GM18951 (cell line): ENCODE results near the gene LRRC71.

Experiments
- POLR2A ChIP-seq: IDR thresholded peaks from 4 replicates; pipeline ENCODE4 v1.6.1; 2011; ENCODE audit warnings: mild to moderate bottlenecking; ENCODE audit not compliant: insufficient read length, insufficient read depth; ENCODE audit errors: extremely low read depth
- in situ Hi-C: fragments of 300-500 bp; cut with MboI; formaldehyde crosslinking; loops from one replicate; pipeline ENCODE4 v1.12.0; 2022; ENCODE audit warnings: low sequenced_read_pairs, mixed read lengths, inconsistent platforms; ENCODE audit not compliant: unreplicated experiment

Gene LRRC71

DNA sequence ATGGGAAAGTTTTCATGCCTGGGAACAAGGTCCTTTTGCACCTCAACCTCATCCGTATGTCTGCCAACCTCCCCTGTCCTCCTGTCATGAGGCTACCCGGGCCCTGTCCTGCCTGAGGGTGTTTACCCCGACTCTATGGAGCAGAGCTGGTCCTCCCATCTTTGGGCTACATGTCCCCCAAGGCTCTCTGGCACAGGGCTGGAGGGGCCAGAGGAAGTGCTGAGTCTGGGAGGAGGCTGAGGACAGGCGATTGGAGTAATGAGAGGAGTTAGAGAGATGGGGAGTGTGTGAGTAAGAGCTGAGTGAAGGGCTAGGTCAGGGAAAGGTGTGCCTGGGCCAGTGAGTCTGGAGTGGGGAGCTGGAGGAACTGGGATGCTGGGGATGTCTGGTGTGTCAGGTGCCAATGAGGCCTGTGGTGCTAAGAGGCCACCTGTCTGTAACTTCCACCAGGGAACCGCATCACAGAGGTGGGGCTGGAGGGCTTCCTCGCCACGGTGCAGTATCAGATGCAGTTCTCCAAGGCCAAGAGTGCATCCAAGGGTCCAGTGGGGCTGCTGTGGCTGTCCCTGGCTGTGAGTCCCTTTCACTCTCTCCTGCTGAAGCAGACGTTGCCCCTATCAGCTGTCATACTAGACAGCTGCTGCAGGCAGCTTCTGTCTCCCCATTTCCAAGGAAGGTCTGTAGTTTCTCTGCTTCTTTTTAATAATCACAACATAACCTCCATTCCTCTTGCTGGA lies 11.7 kb downstream of the LRRC71 start:
- no peak for TF ChIP-seq POLR2A
- in situ Hi-C loops: no loop called here

GRCh38 chr1:156933136-156933535 lies 12.7 kb downstream of the LRRC71 start:
- no peak for TF ChIP-seq POLR2A
- in situ Hi-C loops: no loop called here

DNA sequence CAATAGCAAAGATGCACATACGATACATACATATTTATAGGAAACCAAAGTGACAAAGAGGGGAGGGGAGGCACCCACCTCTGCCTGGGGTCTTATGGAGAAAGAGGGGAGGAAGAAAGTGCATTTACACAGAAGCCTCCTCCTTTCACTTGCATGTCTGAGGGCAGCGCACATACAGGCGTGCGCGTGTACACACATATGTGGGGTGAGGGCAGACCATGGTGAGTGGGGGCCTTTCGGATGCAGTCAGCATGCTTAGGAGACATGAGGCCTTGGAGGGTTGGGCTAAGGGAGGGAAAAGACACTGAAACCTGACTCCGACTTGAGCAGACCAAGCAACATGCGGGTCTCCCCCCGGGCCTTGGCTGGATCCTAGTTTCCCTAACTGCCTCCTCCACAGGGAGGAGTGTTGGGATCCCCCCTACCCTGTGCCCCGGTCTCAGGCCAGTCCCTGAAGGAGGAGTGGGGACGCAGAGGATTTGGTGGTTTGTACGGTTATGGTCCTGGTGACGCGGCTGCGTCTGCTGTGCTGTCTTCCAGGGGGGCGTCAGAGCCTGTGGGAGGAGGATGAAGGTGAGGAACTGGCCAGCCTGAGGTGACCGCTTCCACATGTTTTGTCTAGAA lies 15.2 kb downstream of the LRRC71 start:
- in situ Hi-C loops: no loop called here

GRCh38 chr1:156936191-156936590 lies 15.8 kb downstream of the LRRC71 start:
- in situ Hi-C loops: no loop called here
- no peak for TF ChIP-seq POLR2A

More for the DNA sequence above, 15.2 kb downstream of the LRRC71 start:
- no peak for TF ChIP-seq POLR2A

DNA sequence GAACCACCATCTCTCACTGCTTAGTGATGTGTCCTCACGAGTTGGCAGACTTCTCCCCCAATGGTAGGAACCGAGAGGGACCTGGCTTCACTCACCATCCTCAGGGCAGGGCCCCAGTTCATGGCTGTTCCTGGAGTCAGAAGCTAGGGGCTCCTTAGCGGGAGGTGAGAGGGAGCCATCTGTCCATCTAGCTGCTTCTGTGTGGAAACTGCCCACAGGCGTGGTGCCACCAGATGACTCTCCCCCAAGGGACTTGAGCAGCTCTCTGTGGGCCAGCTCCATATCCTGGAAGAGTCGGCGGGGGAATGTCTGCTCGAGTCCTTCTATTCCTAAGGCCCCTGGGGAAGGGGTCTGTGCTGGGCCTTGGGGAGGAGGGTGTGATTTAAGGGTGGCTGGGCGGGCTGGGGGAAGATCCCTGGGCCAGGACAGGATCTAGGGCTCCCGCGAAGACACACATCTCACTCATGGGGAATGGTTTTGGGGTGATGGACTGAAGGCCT lies 16.3 kb downstream of the LRRC71 start:
- in situ Hi-C loops: no loop called here
- no peak for TF ChIP-seq POLR2A

- in situ Hi-C loops: no loop called here
- no peak for TF ChIP-seq POLR2A
Observed at GRCh38 chr1:156937883-156938282, 17.5 kb downstream of the LRRC71 start.

- TF ChIP-seq POLR2A: no peak
- in situ Hi-C loops: no loop called here
Observed at GRCh38 chr1:156938813-156939212, 18.4 kb downstream of the LRRC71 start.

DNA sequence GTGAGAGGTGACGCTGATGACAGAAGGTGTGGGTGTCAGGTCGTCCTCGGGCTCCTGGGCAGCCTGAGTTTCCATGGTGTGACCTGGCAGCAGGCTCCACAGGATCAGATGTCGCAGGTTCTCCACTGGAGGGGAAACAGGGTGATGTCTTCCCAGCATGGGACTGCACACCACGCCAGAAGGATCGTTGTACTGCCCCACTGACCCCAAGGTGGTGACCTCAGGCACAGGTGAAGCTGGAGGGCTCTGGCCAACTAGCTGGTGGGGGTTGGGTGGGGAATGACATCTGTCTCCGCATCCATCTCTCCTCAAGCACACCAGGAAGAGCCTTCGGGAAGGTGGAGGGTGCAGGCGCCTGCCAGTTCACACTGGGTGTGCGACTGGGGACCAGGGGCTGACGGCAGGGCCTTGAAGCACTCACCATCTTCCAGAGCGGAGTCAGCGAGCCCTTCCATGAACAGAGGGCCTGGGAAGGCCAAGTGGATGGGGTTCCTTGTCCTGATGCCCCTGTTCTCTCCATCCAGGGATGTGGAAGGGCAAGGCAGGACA lies 19.4 kb downstream of the LRRC71 start:
- in situ Hi-C loops: no loop called here
- no peak for TF ChIP-seq POLR2A

GRCh38 chr1:156941675-156942074 lies 21.2 kb downstream of the LRRC71 start:
- TF ChIP-seq POLR2A: no peak
- in situ Hi-C loops: no loop called here

- in situ Hi-C loops: no loop called here
- no peak for TF ChIP-seq POLR2A
Observed at GRCh38 chr1:156942176-156942575, 21.7 kb downstream of the LRRC71 start.

- TF ChIP-seq POLR2A: no peak
- in situ Hi-C loops: no loop called here
Observed at GRCh38 chr1:156942576-156942975, 22.1 kb downstream of the LRRC71 start.

GRCh38 chr1:156943756-156944155 lies 23.3 kb downstream of the LRRC71 start:
- in situ Hi-C loops: no loop called here
- TF ChIP-seq POLR2A: no peak

GRCh38 chr1:156944268-156944667 lies 23.8 kb downstream of the LRRC71 start:
- in situ Hi-C loops: no loop called here
- TF ChIP-seq POLR2A: no peak

DNA sequence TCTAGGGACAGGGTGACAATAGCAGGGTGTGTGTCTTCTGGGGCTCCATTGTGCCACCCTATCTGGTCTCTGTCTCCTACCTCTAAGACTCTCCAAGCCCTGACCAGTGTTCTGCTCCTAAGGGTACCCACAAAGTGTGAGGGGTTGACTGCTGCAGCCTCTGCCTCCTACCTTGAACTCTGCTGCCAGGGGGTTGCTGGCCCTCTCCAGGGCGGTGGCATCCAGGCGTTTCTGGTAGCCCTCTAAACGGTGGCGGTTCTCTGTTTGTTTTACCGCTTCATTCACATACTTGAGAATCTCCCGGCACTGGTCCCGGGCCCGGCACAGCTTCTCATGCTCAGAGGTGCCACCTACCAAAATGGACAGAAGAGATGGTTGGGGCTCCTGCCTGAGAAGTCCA lies 24.4 kb downstream of the LRRC71 start:
- in situ Hi-C loops: no loop called here
- no peak for TF ChIP-seq POLR2A
